GM10847 (cell line): Measurements from ENCODE around the gene BRICD5.

ENCODE experiments used
- POLR2A ChIP-seq: IDR thresholded peaks from 2 replicates; pipeline ENCODE4 v1.6.1; 2011; ENCODE audit not compliant: insufficient read length; ENCODE audit errors: extremely low read depth

BRICD5 gene

DNA sequence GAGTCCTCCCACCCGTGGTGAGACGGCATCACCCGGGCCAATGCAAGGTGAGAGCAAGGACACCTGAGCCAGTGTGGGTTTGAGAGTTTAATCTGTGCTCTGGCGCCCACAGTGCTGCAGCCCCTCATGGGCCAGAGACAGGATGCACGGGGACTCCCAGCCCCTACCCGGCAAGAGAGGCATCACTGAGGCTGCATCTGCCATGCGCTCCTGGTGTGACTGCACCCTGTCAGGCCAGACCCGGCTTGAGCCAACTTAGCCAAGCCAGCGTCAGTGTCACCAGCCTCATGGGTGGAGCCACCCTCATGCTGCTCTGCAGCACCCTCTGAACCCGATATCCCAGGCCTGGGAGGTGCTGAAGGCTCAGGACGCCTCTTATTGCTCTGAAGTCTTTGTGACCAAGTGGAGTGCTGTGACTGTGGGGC, 1.3 kb upstream of the BRICD5 start:
- no peak for TF ChIP-seq POLR2A

GRCh38 chr16:2210009-2210332, 692 bp downstream of the BRICD5 start:
- TF ChIP-seq POLR2A, result no peak

GRCh38 chr16:2209258-2210008, 1.2 kb downstream of the BRICD5 start:
- no peak for TF ChIP-seq POLR2A

GRCh38 chr16:2208772-2209171, 1.9 kb downstream of the BRICD5 start:
- no peak for TF ChIP-seq POLR2A

GRCh38 chr16:2208308-2208707, 2.4 kb downstream of the BRICD5 start:
- TF ChIP-seq POLR2A, result no peak

GRCh38 chr16:2207872-2208271, 2.8 kb downstream of the BRICD5 start:
- no peak for TF ChIP-seq POLR2A

- no peak for TF ChIP-seq POLR2A
These were observed 3.8 kb downstream of the BRICD5 start for GRCh38 chr16:2206780-2207433.

- no peak for TF ChIP-seq POLR2A
These were observed 4.3 kb downstream of the BRICD5 start for GRCh38 chr16:2206420-2206779.

GRCh38 chr16:2205967-2206313, 4.7 kb downstream of the BRICD5 start:
- no peak for TF ChIP-seq POLR2A

DNA sequence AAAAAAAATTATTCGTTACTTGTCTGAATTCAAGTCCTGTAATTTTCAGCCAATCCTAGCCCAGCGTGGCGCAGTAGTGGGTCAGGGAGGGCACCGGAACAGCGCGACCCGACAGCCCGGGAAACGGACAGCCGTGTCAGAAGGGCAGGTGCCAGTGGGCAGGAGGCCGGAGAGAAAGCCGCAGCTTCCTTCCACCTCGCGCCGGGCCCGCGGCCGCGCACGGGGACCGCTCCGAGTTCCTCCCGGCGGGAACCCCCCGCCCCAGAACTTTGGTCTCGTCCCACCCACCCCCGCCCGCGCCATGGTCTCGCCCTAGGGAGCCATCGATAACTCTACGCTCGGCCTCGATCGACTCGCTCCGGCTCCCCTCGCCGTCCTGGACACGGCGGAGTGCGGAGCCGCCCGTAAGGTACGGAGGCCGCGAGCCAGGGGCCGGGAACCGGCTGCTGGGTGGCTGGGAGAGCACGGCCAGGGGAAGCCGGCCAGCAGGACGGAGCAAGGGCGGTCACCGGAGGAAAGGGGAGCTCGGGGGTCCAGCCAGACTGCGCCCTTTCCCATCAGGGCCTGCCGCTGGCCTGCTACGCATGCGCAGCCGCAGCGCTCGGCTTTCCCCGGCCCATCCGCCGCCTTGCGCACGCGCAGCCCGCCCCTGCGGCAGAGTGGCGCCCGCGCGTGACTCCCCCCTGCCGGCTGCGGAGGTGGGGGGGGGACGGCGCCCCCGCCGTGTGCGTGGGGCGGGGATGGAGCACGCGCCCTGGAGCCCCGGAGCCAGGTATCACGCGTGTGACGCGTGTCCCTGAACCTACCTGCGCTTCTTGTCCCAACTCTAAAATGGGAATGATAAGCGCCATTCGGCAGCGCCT, 5.3 kb downstream of the BRICD5 start, which contains the start of gene MLST8:
MLST8 (plus strand) TSS at position 351 of the 863 bp plus-strand sequence. CDS start 632 bp downstream, outside the sequence.
- peak; percentile 90 for TF ChIP-seq POLR2A

- no peak for TF ChIP-seq POLR2A
These were observed 6.1 kb downstream of the BRICD5 start for GRCh38 chr16:2204416-2205103.

GRCh38 chr16:2200313-2200712, 10.3 kb downstream of the BRICD5 start:
- TF ChIP-seq POLR2A, result no peak

GRCh38 chr16:2199621-2200139, 11.0 kb downstream of the BRICD5 start:
- TF ChIP-seq POLR2A, result no peak

GRCh38 chr16:2199095-2199494, 11.6 kb downstream of the BRICD5 start:
- TF ChIP-seq POLR2A, result no peak

GRCh38 chr16:2198283-2198682, 12.4 kb downstream of the BRICD5 start:
- no peak for TF ChIP-seq POLR2A
